Keratinocyte (primary cell): ENCODE measurements around the gene CD200R1. TPM values are rescaled to one million over a fixed set of nuclear protein-coding genes. Genes with fewer than 3 reads are reported as not detected.

Experiments used
- DNase-seq: peaks from one replicate; pipeline ENCODE4 v3.0.0-alpha.2; 2011; ENCODE audit warnings: low read depth, missing footprints, low spot score
- FAIRE-seq: peaks from 2 replicates; lab custom pipeline; 2011; peaks lifted over from hg19 to GRCh38; lab: Jason Lieb, UNC
- H2AFZ ChIP-seq: 2 replicates; pipeline ENCODE4 v1.6.0; 2012; ENCODE audit warnings: low read length, control low read depth, inconsistent platforms; ENCODE audit not compliant: control insufficient read depth
- H3K27ac ChIP-seq: 2 replicates; pipeline ENCODE4 v1.5.1; 2011; ENCODE audit warnings: low read length; ENCODE audit not compliant: control insufficient read depth, insufficient read depth
- H3K27me3 ChIP-seq: 3 replicates; pipeline ENCODE4 v1.6.0; 2011; ENCODE audit warnings: low read length; ENCODE audit not compliant: control insufficient read depth, insufficient read depth; ENCODE audit errors: extremely low read depth
- H3K36me3 ChIP-seq, 2 experiments: 2 replicates in 1 of 2; 3 replicates in 1 of 2; pipeline ENCODE4 v1.5.1; 2011; ENCODE audit warnings: low read length in 2 of 2, mild to moderate bottlenecking in 1 of 2; ENCODE audit not compliant: control insufficient read depth in 2 of 2, insufficient read depth in 2 of 2; ENCODE audit errors: extremely low read depth in 1 of 2
- H3K4me1 ChIP-seq: 3 replicates; pipeline ENCODE4 v1.5.1; 2011; ENCODE audit warnings: low read length; ENCODE audit not compliant: control insufficient read depth, insufficient read depth; ENCODE audit errors: extremely low read depth
- H3K4me2 ChIP-seq: 3 replicates; pipeline ENCODE4 v1.6.0; 2011; ENCODE audit warnings: low read depth, low read length; ENCODE audit not compliant: control insufficient read depth, insufficient read depth; ENCODE audit errors: extremely low read depth
- H3K4me3 ChIP-seq, 3 experiments: fragments of 200-600 bp in 1 of 3; sonication (generic) in 1 of 3; 2 replicates in 2 of 3; 3 replicates in 1 of 3; pipeline ENCODE4 v1.5.1; 2011 to 2016; ENCODE audit warnings: low read length in 3 of 3, mild to moderate bottlenecking in 3 of 3, control low read depth in 2 of 3, inconsistent platforms in 1 of 3, low read depth in 1 of 3, mixed read lengths in 1 of 3, mixed run types in 1 of 3, moderate library complexity in 1 of 3; ENCODE audit not compliant: control insufficient read depth in 2 of 3, insufficient read depth in 2 of 3; ENCODE audit errors: extremely low read depth in 1 of 3
- H3K79me2 ChIP-seq: 2 replicates; pipeline ENCODE4 v1.6.0; 2012; ENCODE audit warnings: low read length; ENCODE audit not compliant: control insufficient read depth, insufficient read depth
- H3K9ac ChIP-seq: 3 replicates; pipeline ENCODE4 v1.6.0; 2011; ENCODE audit warnings: low read length; ENCODE audit not compliant: control insufficient read depth, insufficient read depth; ENCODE audit errors: extremely low read depth
- H3K9me1 ChIP-seq: 3 replicates; pipeline ENCODE4 v1.6.0; 2011; ENCODE audit warnings: low read length; ENCODE audit not compliant: control insufficient read depth, insufficient read depth; ENCODE audit errors: extremely low read depth
- H3K9me3 ChIP-seq: 2 replicates; pipeline ENCODE4 v1.5.1; 2012; ENCODE audit warnings: low read depth, low read length; ENCODE audit not compliant: control insufficient read depth
- H4K20me1 ChIP-seq: 3 replicates; pipeline ENCODE4 v1.6.0; 2011; ENCODE audit warnings: low read length; ENCODE audit not compliant: control insufficient read depth, insufficient read depth; ENCODE audit errors: extremely low read depth
- EZH2 ChIP-seq: IDR thresholded peaks from one replicate; pipeline ENCODE4 v1.6.1; 2012; ENCODE audit warnings: inconsistent platforms, mild to moderate bottlenecking, low read length, moderate library complexity
- dilution Hi-C: fragments of 300-500 bp; cut with MboI; formaldehyde crosslinking; loops from one replicate; pipeline ENCODE4 v1.7.0; 2020; ENCODE audit warnings: low sequenced_read_pairs; ENCODE audit not compliant: extremely low pct_ligation_motif_present
- polyA plus RNA-seq, 5 experiments: library from polyadenylated mRNA; depleted of rRNA in 3 of 5; stranded (reverse) in 3 of 5; stranded (forward) in 1 of 5; unstranded in 1 of 5; fragments of >200 nt; gene quantifications; 1 replicate in 1 of 5; 2 replicates in 3 of 5; 3 replicates in 1 of 5; pipeline versions ENCODE4 v1.2.1 to v1.2.3, GENCODE V29; 2011 to 2012; ENCODE audit warnings: missing spikeins in 2 of 5, low read depth in 1 of 5, low replicate concordance in 1 of 5
- TF ChIP-seq, protein P1 (sequence below), 3 experiments: IDR thresholded peaks in 1 of 3; conservative IDR thresholded peaks in 1 of 3; optimal IDR thresholded peaks in 1 of 3; 2 replicates in 2 of 3; 3 replicates in 1 of 3; pipeline versions ENCODE3 to v1.5.1; 2011; ENCODE audit warnings: low read length in 3 of 3, mild to moderate bottlenecking in 3 of 3, moderate library complexity in 2 of 3, control low read depth in 1 of 3, inconsistent platforms in 1 of 3; ENCODE audit not compliant: insufficient read depth in 2 of 3; ENCODE audit errors: extremely low read depth in 1 of 3

CD200R1 gene
- polyA plus RNA-seq, 1 donor (not counting 4 experiments of a cell fraction or from before 2014, with no cell fraction given) = 1.6 TPM

DNA sequence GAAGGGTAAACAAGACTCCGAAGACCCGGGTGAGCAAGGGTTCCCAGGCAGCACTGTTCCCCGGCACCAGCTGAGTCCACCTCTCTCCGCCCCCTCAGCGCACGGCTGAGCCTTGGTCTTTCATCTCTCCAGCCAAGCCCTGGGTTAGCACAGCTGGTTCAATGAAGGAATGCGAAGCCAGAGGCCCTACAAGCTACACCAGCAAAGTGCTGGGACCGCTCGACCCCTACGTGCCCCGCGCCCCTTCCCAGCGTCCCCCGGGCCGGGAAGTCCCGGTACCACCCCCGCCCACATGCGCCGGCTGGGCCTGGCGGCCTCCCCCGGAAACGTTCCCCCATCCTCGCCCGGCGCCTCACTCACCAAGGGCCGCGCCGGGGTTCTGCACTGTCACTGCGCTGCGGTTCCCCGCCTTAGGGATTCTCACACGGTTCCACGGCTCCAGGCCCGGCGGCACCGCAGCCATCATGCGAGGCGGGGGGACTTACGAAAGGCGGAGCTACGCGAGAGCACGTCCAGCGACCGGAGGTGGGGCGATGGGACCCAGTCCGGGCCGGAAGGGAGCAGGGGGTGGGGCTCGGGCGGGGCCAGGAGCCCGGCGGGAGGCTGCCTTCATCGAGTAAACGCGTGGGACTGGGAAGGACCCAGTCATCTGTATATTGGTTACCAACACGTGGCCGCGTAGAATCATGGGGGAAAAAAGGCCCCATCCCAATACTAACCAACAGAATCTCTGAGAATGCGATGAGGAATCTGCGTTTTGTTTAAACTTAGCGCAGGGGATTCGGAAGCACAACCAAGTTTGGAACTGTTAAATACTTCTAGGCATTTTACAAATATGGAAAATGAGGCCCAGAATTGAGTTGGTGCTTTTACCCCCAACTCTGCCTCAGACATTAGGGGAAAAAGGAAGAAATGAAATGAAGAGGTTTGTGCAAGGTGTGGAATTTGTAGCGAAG is 44.6 kb upstream of the CD200R1 start:
- no peak for FAIRE-seq
- Histone ChIP-seq H3K36me3 (peaks cover 6 to 10% of the 10 kb centered on the region in 2 experiments), H3K9me3 (no peaks in the 10 kb centered on the region), H3K4me1 (peaks cover 22% of the 10 kb centered on the region), H4K20me1 (no peaks in the 10 kb centered on the region), H3K4me3 (peak overlapping the region; percentile 91 to 99 (median 97)), H3K4me2 (peak overlapping the region; percentile 95), H3K27me3 (no peaks in the 10 kb centered on the region), H3K9me1 (no peaks in the 10 kb centered on the region), H3K9ac (peak overlapping the region; percentile 92), H3K27ac (peak overlapping the region; percentile 93), H2AFZ (peak overlapping the region; percentile 67), H3K79me2 (peaks cover 46% of the 10 kb centered on the region)
- peak; percentile 42 for DNase-seq
- TF ChIP-seq, protein P1, sequence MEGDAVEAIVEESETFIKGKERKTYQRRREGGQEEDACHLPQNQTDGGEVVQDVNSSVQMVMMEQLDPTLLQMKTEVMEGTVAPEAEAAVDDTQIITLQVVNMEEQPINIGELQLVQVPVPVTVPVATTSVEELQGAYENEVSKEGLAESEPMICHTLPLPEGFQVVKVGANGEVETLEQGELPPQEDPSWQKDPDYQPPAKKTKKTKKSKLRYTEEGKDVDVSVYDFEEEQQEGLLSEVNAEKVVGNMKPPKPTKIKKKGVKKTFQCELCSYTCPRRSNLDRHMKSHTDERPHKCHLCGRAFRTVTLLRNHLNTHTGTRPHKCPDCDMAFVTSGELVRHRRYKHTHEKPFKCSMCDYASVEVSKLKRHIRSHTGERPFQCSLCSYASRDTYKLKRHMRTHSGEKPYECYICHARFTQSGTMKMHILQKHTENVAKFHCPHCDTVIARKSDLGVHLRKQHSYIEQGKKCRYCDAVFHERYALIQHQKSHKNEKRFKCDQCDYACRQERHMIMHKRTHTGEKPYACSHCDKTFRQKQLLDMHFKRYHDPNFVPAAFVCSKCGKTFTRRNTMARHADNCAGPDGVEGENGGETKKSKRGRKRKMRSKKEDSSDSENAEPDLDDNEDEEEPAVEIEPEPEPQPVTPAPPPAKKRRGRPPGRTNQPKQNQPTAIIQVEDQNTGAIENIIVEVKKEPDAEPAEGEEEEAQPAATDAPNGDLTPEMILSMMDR (optimal IDR thresholded peaks at IDR 0.05 in 1 of 3, IDR thresholded peaks at IDR 0.05 in 1 of 3, conservative IDR thresholded peaks at IDR 0.05 in 1 of 3; ENCODE audit: extremely low read depth in 1 of 3, insufficient read depth in 2 of 3, low read length in 3 of 3) = no peak
- no peak for TF ChIP-seq EZH2
- dilution Hi-C loops = no loop called here

- Histone ChIP-seq H3K4me2 (peak overlapping the region; percentile 95), H4K20me1 (no peaks in the 10 kb centered on the region), H3K36me3 (peaks cover 6 to 10% of the 10 kb centered on the region in 2 experiments), H2AFZ (peak overlapping the region; percentile 62), H3K4me3 (peak overlapping the region; percentile 91 to 99 (median 97)), H3K4me1 (peaks cover 22% of the 10 kb centered on the region), H3K27ac (peak overlapping the region; percentile 93), H3K79me2 (peaks cover 50% of the 10 kb centered on the region), H3K9me3 (no peaks in the 10 kb centered on the region), H3K9ac (peak overlapping the region; percentile 92), H3K9me1 (no peaks in the 10 kb centered on the region), H3K27me3 (no peaks in the 10 kb centered on the region)
- no peak for TF ChIP-seq EZH2
- TF ChIP-seq, protein P1 (optimal IDR thresholded peaks at IDR 0.05 in 1 of 3, IDR thresholded peaks at IDR 0.05 in 1 of 3, conservative IDR thresholded peaks at IDR 0.05 in 1 of 3; ENCODE audit: extremely low read depth in 1 of 3, insufficient read depth in 2 of 3, low read length in 3 of 3) = no peak
- DNase-seq (no peak), FAIRE-seq (peak; percentile 46)
- dilution Hi-C loops = no loop called here
Observed at GRCh38 chr3:113018536-113019181, 43.8 kb upstream of the CD200R1 start.
